Right cardiac atrium (tissue), 5 donors: ENCODE data around the gene TTC23L. TPM values are rescaled to one million over a fixed set of nuclear protein-coding genes. Genes with fewer than 3 reads are reported as not detected.
A peak's percentile ranks its signal among the peaks of the same experiment; 100 is the strongest.

Experiments used
- ATAC-seq, 2 donors: fragments of 200-7000 bp; cut with Tn5 transposase; one replicate each; pipeline versions ENCODE4 v1.8.0 to v1.9.1; 2020; ENCODE audit warnings: moderate library complexity in 2 of 2, mild to moderate bottlenecking in 1 of 2
- DNase-seq, 3 donors: peaks; one replicate each; pipeline ENCODE4 v3.0.0-alpha.2; 2020
- H3K27ac ChIP-seq: one replicate; pipeline ENCODE4 v1.5.1; 2013; ENCODE audit warnings: mild to moderate bottlenecking, low read length, control low read depth, moderate library complexity
- H3K27me3 ChIP-seq: one replicate; pipeline ENCODE4 v1.6.1; 2013; ENCODE audit not compliant: control insufficient read depth, insufficient read depth
- H3K4me1 ChIP-seq: one replicate; pipeline ENCODE4 v1.6.1; 2013; ENCODE audit warnings: low read length; ENCODE audit not compliant: control insufficient read depth, insufficient read depth
- H3K4me3 ChIP-seq: one replicate; pipeline ENCODE4 v1.5.1; 2013; ENCODE audit warnings: low read length, control low read depth
- H3K9me3 ChIP-seq: one replicate; pipeline ENCODE4 v1.6.1; 2013; ENCODE audit warnings: low read length; ENCODE audit not compliant: control insufficient read depth
- WGBS: extraction: QIAGEN DNeasy Blood & Tissue Kit; methylation state at CpG from one replicate; pipeline ENCODE4 v1.1.7; 2013; 5-methylcytosine and 5-hydroxymethylcytosine counted together
- intact Hi-C, 4 donors: fragments of 100-400 bp; cut with DNase I; formaldehyde crosslinking; loops; one replicate each; pipeline versions ENCODE4 v1.11.0 to v1.14.0; 2022 to 2023
- polyA plus RNA-seq: library from polyadenylated mRNA; stranded (reverse); fragments of 200-250 nt; gene quantifications from one replicate; pipeline ENCODE4 v1.2.3, GENCODE V29; 2013
- total RNA-seq, 4 donors: library from RNA; stranded (reverse); fragmentation: NEBNext Ultra II Directional; extraction: Animal tissue kit (Norgen Biotek cat#: 25700); gene quantifications; one replicate each; pipeline ENCODE4 v1.2.1, GENCODE V29; 2021
- donor health status: healthy with polysubstance abuse.
- donor health status: DM: no; HTN: yes; CAD: no.
- donor health status: DM: no; HTN: no; CAD: no.
- donor health status: DM: no; HTN: yes; CAD: no; lungs with severe emphysema.
- donor health status: DM: yes; HTN: yes; CAD: no.

TTC23L gene
- total and polyA plus RNA-seq, 5 donors: not detected

DNA sequence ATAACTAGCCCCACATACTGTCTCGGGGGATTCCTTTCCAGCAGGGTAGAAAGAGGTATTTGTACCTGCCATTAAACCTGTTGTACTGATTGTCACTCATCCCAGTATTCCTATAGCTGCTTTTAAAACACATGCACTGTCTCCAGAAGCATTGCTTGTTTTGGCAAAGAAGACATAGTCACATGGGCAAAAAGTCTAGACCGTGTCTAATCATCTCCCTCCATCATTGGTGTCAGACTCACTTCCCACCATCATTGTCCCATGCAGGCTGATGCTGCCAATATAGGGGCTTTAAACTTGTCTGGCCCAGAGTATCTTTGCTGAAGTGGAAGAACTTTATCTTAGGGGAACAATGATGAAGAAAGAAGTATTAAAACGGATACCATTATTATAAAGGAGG is 103.0 kb downstream of the TTC23L start:
- ATAC-seq: no peak
- no peak for DNase-seq
- no peaks in the 10 kb centered on the region for H3K4me1 ChIP-seq
- intact Hi-C loops: no loop called here
- H3K9me3 ChIP-seq: no peaks in the 10 kb centered on the region
- no peaks in the 10 kb centered on the region for H3K27me3 ChIP-seq
- H3K27ac ChIP-seq: no peak overlapping the region
- 73% methylated on average over 3 of the region's 3 CpGs for WGBS
- no peak overlapping the region for H3K4me3 ChIP-seq

DNA sequence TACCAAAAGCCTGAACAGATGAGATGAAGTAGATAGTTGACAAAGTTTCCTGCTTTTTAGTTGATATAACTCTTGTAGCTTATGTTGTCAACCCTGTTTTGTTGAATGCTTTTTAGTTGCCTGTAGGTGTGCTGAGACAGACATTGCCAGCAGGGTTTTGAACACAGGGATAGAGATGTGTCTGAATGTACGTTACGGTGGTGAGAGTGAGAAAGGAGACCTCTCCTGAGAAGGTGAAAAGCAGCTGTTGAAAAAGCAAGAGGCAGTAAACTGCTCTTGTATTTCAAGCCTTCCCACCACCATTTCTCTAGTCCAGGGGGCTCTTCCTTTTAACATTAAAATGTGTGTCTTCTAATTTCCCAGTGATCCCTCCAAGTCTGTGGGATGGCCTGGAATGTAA is 105.1 kb downstream of the TTC23L start:
- 66% methylated on average over 2 of the region's 2 CpGs for WGBS
- intact Hi-C loops: no loop called here
- H3K27ac ChIP-seq: peak overlapping the region; percentile 67
- no peak overlapping the region for H3K4me3 ChIP-seq
- DNase-seq (no peak), ATAC-seq (no peak)
- no peaks in the 10 kb centered on the region for H3K4me1 ChIP-seq
- no peaks in the 10 kb centered on the region for H3K27me3 ChIP-seq
- no peaks in the 10 kb centered on the region for H3K9me3 ChIP-seq

DNA sequence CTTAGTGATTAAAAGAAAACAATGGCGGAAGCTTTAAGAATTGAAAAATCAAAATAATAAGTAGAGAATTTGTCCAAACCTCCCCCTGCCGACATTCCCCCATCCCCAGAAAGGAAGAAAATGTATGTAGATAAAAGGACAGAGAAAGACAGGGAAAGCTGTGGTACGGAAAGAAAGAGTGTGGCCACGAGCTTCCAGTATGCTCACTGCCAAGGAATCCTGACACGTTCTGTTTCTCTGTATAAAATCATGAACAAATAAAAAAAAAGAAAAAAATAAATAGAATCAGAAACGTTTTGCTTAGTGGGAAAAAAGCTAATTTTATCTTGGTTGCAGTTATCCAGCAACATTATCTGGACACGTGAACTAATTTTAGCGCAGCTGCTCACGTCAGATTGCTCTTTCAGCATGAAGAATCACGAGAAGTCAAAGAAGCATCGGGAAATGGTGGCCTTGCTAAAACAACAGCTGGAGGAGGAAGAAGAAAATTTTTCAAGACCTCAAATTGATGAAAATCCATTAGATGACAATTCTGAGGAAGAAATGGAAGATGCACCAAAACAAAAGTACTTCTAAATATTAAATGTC is 105.6 kb downstream of the TTC23L start:
- Histone ChIP-seq H3K4me3 (peak overlapping the region; percentile 20), H3K9me3 (no peaks in the 10 kb centered on the region), H3K4me1 (no peaks in the 10 kb centered on the region), H3K27me3 (no peaks in the 10 kb centered on the region), H3K27ac (peak overlapping the region; percentile 83)
- 64% methylated on average over 11 of the region's 11 CpGs for WGBS
- intact Hi-C loops: no loop called here
- ATAC-seq: peak in 1 of 2 donors; percentile 34
- DNase-seq: no peak

Other genes with a start within 250 kb of the TTC23L start
- 10 to 100 TPM; 11.7 to 22.7 (median 13.7) TPM for gene RAI14, start 182.8 kb upstream of the TTC23L start, total RNA-seq
- gene RAI14, start 182.8 kb upstream of the TTC23L start, polyA plus RNA-seq: 4.5 TPM
- gene RAD1, start 76.3 kb downstream of the TTC23L start, total RNA-seq: 10 to 100 TPM; 24.1 to 29.1 (median 24.8) TPM
- gene RAD1, start 76.3 kb downstream of the TTC23L start, polyA plus RNA-seq: 26.9 TPM
- 10 to 100 TPM; 12.4 to 20.8 (median 14.1) TPM for gene BRIX1, start 76.5 kb downstream of the TTC23L start, total RNA-seq
- 13.5 TPM for gene BRIX1, start 76.5 kb downstream of the TTC23L start, polyA plus RNA-seq
- gene DNAJC21, start 90.4 kb downstream of the TTC23L start, total RNA-seq: 10 to 100 TPM; 57.2 to 63.7 (median 62.1) TPM
- 46.2 TPM for gene DNAJC21, start 90.4 kb downstream of the TTC23L start, polyA plus RNA-seq
- not detected for gene AGXT2, start 208.8 kb downstream of the TTC23L start, total RNA-seq
- gene AGXT2, start 208.8 kb downstream of the TTC23L start, polyA plus RNA-seq: not detected